Endothelial cell of umbilical vein (primary cell): ENCODE measurements around the gene HUNK. TPM values are rescaled to one million over a fixed set of nuclear protein-coding genes. Genes with fewer than 3 reads are reported as not detected.

ENCODE experiments used
- BruUV-seq: library from RNA; stranded (reverse); fragments of 400-500 nt; replicated peaks from 2 replicates; lab custom pipeline; 2021; lab: Mats Ljungman, UMichigan
- CTCF ChIA-PET: fragments of 300-600, 350-600 bp; sonication (Branson Sonifier 250); formaldehyde crosslinking; loops from one replicate; lab custom pipeline; 2021; ENCODE audit warnings: antibody characterized with exemption, inconsistent platforms; lab: Charles Lee
- POLR2A ChIA-PET: fragments of 300-600, 350-600 bp; sonication (Branson Sonifier 250); formaldehyde crosslinking; loops from one replicate; lab custom pipeline; 2021; ENCODE audit warnings: antibody characterized with exemption, inconsistent platforms; lab: Charles Lee
- DNase-seq: peaks from one replicate; pipeline ENCODE4 v3.0.0-alpha.2; 2011; ENCODE audit warnings: low read depth, low spot score
- FAIRE-seq: peaks from 2 replicates; lab custom pipeline; 2011; peaks lifted over from hg19 to GRCh38; lab: Jason Lieb, UNC
- H2AFZ ChIP-seq: 2 replicates; pipeline ENCODE4 v1.6.0; 2012; ENCODE audit warnings: low read depth, low read length, control low read depth, inconsistent platforms
- H3K27ac ChIP-seq: 2 replicates; pipeline ENCODE4 v1.5.1; 2011; ENCODE audit warnings: low read depth, mild to moderate bottlenecking, control low read depth, low read length, moderate library complexity; ENCODE audit not compliant: insufficient read depth
- H3K27me3 ChIP-seq, 2 experiments: 2 replicates each; pipeline versions ENCODE4 v1.6.0 to v1.6.1; 2011; ENCODE audit warnings: low read length in 2 of 2, mixed read lengths in 1 of 2; ENCODE audit not compliant: control insufficient read depth in 2 of 2, insufficient read depth in 2 of 2
- H3K36me3 ChIP-seq, 2 experiments: 2 replicates in 1 of 2; 3 replicates in 1 of 2; pipeline ENCODE4 v1.5.1; 2011; ENCODE audit warnings: low read length in 2 of 2, mild to moderate bottlenecking in 1 of 2, moderate library complexity in 1 of 2; ENCODE audit not compliant: control insufficient read depth in 2 of 2, insufficient read depth in 2 of 2; ENCODE audit errors: extremely low read depth in 1 of 2
- H3K4me1 ChIP-seq: 3 replicates; pipeline ENCODE4 v1.5.1; 2011; ENCODE audit warnings: mild to moderate bottlenecking, low read length; ENCODE audit not compliant: control insufficient read depth, insufficient read depth; ENCODE audit errors: extremely low read depth
- H3K4me2 ChIP-seq: 2 replicates; pipeline ENCODE4 v1.6.1; 2011; ENCODE audit warnings: low read length, control low read depth, mixed read lengths; ENCODE audit not compliant: insufficient read depth
- H3K4me3 ChIP-seq, 3 experiments: fragments of 200-600 bp in 1 of 3; sonication (generic), shearing (Covaris generic) in 1 of 3; replicated peaks in 1 of 3; 2 replicates each; pipeline ENCODE4 v1.5.1; 2011 to 2016; ENCODE audit warnings: control low read depth in 3 of 3, low read length in 3 of 3, mild to moderate bottlenecking in 2 of 3, inconsistent platforms in 1 of 3, low read depth in 1 of 3, moderate library complexity in 1 of 3; ENCODE audit not compliant: insufficient read depth in 1 of 3
- H3K79me2 ChIP-seq: 2 replicates; pipeline ENCODE4 v1.6.0; 2012; ENCODE audit warnings: low read length, inconsistent platforms; ENCODE audit not compliant: control insufficient read depth, insufficient read depth
- H3K9ac ChIP-seq: replicated peaks from 2 replicates; pipeline ENCODE3; 2011; ENCODE audit warnings: low read length, control low read depth; ENCODE audit not compliant: insufficient read depth; ENCODE audit errors: extremely low read depth
- H3K9me1 ChIP-seq: replicated peaks from 3 replicates; pipeline ENCODE4 v1.6.0; 2011; ENCODE audit warnings: mild to moderate bottlenecking, low read length; ENCODE audit not compliant: control insufficient read depth, insufficient read depth; ENCODE audit errors: extremely low read depth
- H3K9me3 ChIP-seq: replicated peaks from 2 replicates; pipeline ENCODE4 v1.5.1; 2012; ENCODE audit warnings: low read length, inconsistent platforms; ENCODE audit not compliant: control insufficient read depth, insufficient read depth
- H4K20me1 ChIP-seq: replicated peaks from 2 replicates; pipeline ENCODE3; 2011; ENCODE audit warnings: mild to moderate bottlenecking, low read length; ENCODE audit not compliant: control insufficient read depth, insufficient read depth; ENCODE audit errors: extremely low read depth
- EZH2 ChIP-seq: IDR thresholded peaks from 2 replicates; pipeline ENCODE4 v1.6.1; 2012; ENCODE audit warnings: borderline replicate concordance, low read depth, mild to moderate bottlenecking, moderate library complexity, low read length, inconsistent platforms; ENCODE audit not compliant: severe bottlenecking
- FOS ChIP-seq: IDR thresholded peaks from 2 replicates; pipeline ENCODE4 v1.6.1; 2011; ENCODE audit warnings: mild to moderate bottlenecking, low read length, moderate library complexity, borderline replicate concordance; ENCODE audit not compliant: insufficient read depth
- GATA2 ChIP-seq: IDR thresholded peaks from 2 replicates; pipeline ENCODE4 v1.7.0; 2011; ENCODE audit warnings: low read depth, mild to moderate bottlenecking, moderate library complexity, mixed read lengths, low read length; ENCODE audit not compliant: insufficient read length, insufficient read depth
- JUN ChIP-seq: IDR thresholded peaks from 2 replicates; pipeline ENCODE4 v1.6.1; 2011; ENCODE audit warnings: borderline replicate concordance, low read depth; ENCODE audit not compliant: insufficient read length, insufficient read depth
- MYC ChIP-seq: IDR thresholded peaks from one replicate; pipeline ENCODE4 v1.6.1; 2011; ENCODE audit warnings: mild to moderate bottlenecking, low read depth, low read length
- POLR2A ChIP-seq: IDR thresholded peaks from 2 replicates; pipeline ENCODE4 v1.6.1; 2012; ENCODE audit warnings: low read depth, mild to moderate bottlenecking, control low read depth, low read length
- POLR2AphosphoS5 ChIP-seq: IDR thresholded peaks from 2 replicates; pipeline ENCODE4 v1.6.1; 2012; ENCODE audit warnings: low read depth, mild to moderate bottlenecking, control low read depth, low read length, moderate library complexity; ENCODE audit not compliant: insufficient read depth
- dilution Hi-C: fragments of 300-500 bp; cut with MboI; formaldehyde crosslinking; loops from one replicate; pipeline ENCODE4 v1.15.0; 2019; ENCODE audit warnings: low sequenced_read_pairs; ENCODE audit not compliant: extremely low pct_ligation_motif_present
- intact Hi-C: fragments of 100-400 bp; cut with micrococcal nuclease; formaldehyde crosslinking; loops from one replicate; pipeline ENCODE4 v1.10.0; 2022
- polyA plus RNA-seq, 4 experiments: library from polyadenylated mRNA; depleted of rRNA in 3 of 4; stranded (reverse) in 3 of 4; unstranded in 1 of 4; fragments of >200 nt; gene quantifications; 2 replicates each; pipeline versions ENCODE4 v1.2.1 to v1.2.3, GENCODE V29; 2011 to 2012; ENCODE audit warnings: missing spikeins in 1 of 4
- total RNA-seq: library from RNA; stranded (reverse); gene quantifications from 2 replicates; pipeline ENCODE4 v1.2.3, GENCODE V29; 2021
- TF ChIP-seq, protein P1 (sequence below): IDR thresholded peaks from 2 replicates; pipeline ENCODE4 v1.6.1; 2011; ENCODE audit not compliant: insufficient read depth, insufficient read length
- TF ChIP-seq, protein P2 (sequence below), 2 donors: IDR thresholded peaks; 1 replicate in 1 of 2; 2 replicates in 1 of 2; pipeline ENCODE4 v1.5.1; 2011; ENCODE audit warnings: low read length in 2 of 2, mild to moderate bottlenecking in 2 of 2, moderate library complexity in 2 of 2, control low read depth in 1 of 2, inconsistent platforms in 1 of 2, low read depth in 1 of 2; ENCODE audit not compliant: insufficient read depth in 1 of 2; ENCODE audit errors: extremely low read depth in 1 of 2

HUNK gene
- total and polyA plus RNA-seq, 2 donors (not counting 3 experiments of a cell fraction or from before 2014, with no cell fraction given) = not detected

DNA sequence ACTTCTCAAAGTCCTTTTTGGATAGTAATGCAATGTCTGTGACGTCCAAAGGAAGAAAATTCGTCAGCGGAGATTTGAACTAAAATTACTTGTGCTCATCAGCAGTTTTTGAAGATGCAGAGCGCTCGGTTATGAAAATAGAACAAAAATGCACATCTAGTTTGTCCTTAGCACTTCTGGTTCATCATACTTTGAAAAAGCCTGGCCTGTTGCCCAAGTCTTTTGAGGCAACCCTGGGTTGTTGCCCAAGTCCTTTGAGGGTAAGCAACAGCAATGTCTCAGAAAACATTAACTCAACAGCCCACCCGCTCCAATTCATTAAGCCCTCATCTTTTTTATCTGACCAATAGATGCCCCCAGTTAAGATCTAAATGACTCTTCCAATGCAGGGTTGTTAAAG is 91.9 kb downstream of the HUNK start:
- TF ChIP-seq GATA2 (no peak), JUN (no peak)
- TF ChIP-seq, protein P1, sequence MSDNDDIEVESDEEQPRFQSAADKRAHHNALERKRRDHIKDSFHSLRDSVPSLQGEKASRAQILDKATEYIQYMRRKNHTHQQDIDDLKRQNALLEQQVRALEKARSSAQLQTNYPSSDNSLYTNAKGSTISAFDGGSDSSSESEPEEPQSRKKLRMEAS = no peak
- H3K9me1 ChIP-seq = no peaks in the 10 kb centered on the region
- CTCF ChIA-PET = no interaction called here
- no peak for FAIRE-seq
- no peaks in the 10 kb centered on the region for H3K79me2 ChIP-seq
- no peak overlapping the region for H3K4me2 ChIP-seq
- intact Hi-C loops (no loop called here), dilution Hi-C loops (no loop called here)
- DNase-seq = no peak
- H3K36me3 ChIP-seq = no peaks in the 10 kb centered on the region
- H3K9ac ChIP-seq = no peak overlapping the region
- no TSS peak for BruUV-seq
- H3K27ac ChIP-seq = no peak overlapping the region
- H2AFZ ChIP-seq = no peak overlapping the region
- H3K27me3 ChIP-seq = no peaks in the 10 kb centered on the region
- H3K9me3 ChIP-seq = no peaks in the 10 kb centered on the region
- H4K20me1 ChIP-seq = no peaks in the 10 kb centered on the region
- POLR2A ChIA-PET = no interaction called here
- no peaks in the 10 kb centered on the region for H3K4me1 ChIP-seq
- no peak overlapping the region for H3K4me3 ChIP-seq

DNA sequence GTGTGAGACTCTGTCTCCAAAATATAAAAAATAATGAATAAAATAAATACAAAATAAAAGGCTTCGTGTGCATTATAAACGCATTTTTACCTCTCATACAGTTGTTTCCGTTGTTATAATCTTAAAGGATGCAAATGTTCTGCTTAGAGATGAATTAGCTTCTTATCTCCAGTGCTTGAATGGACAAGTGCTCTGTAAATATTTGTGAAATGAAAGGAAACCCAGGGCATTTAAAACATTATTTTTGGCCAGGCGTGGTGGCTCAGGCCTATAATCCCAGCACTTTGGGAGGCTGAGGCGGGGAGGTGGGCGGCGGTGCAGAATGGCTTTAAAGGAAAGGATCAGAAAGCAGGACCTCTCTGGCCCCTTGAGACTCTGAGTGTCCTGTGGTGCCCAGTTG is 94.5 kb downstream of the HUNK start:
- POLR2A ChIA-PET = no interaction called here

More for the DNA sequence above, 94.5 kb downstream of the HUNK start:
- H3K27ac ChIP-seq = no peak overlapping the region
- DNase-seq (no peak), FAIRE-seq (no peak)
- no peaks in the 10 kb centered on the region for H3K4me1 ChIP-seq
- no peak overlapping the region for H2AFZ ChIP-seq
- dilution Hi-C loops (no loop called here), intact Hi-C loops (no loop called here)
- no peaks in the 10 kb centered on the region for H3K36me3 ChIP-seq
- no peaks in the 10 kb centered on the region for H3K79me2 ChIP-seq
- H3K4me3 ChIP-seq = no peak overlapping the region
- H3K9me3 ChIP-seq = no peaks in the 10 kb centered on the region
- H3K9ac ChIP-seq = no peak overlapping the region
- TF ChIP-seq GATA2 (no peak), EZH2 (no peak), JUN (no peak), POLR2A (no peak), MYC (no peak), FOS (no peak), POLR2AphosphoS5 (no peak)
- TF ChIP-seq, protein P2, sequence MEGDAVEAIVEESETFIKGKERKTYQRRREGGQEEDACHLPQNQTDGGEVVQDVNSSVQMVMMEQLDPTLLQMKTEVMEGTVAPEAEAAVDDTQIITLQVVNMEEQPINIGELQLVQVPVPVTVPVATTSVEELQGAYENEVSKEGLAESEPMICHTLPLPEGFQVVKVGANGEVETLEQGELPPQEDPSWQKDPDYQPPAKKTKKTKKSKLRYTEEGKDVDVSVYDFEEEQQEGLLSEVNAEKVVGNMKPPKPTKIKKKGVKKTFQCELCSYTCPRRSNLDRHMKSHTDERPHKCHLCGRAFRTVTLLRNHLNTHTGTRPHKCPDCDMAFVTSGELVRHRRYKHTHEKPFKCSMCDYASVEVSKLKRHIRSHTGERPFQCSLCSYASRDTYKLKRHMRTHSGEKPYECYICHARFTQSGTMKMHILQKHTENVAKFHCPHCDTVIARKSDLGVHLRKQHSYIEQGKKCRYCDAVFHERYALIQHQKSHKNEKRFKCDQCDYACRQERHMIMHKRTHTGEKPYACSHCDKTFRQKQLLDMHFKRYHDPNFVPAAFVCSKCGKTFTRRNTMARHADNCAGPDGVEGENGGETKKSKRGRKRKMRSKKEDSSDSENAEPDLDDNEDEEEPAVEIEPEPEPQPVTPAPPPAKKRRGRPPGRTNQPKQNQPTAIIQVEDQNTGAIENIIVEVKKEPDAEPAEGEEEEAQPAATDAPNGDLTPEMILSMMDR (IDR thresholded peaks at IDR 0.05; ENCODE audit: extremely low read depth in 1 of 2, insufficient read depth in 1 of 2, low read depth in 1 of 2, low read length in 2 of 2) = no peak
- TF ChIP-seq, protein P1 = no peak
- CTCF ChIA-PET = no interaction called here
- no peaks in the 10 kb centered on the region for H4K20me1 ChIP-seq
- no peaks in the 10 kb centered on the region for H3K9me1 ChIP-seq
- no peaks in the 10 kb centered on the region for H3K27me3 ChIP-seq
- no peak overlapping the region for H3K4me2 ChIP-seq
- BruUV-seq = no TSS peak
